GM19023 (cell line): ENCODE measurements around the gene SUCLA2.
"Not testable (repeated sequence)": the region's sequence is repeated elsewhere in the genome, so short reads cannot be mapped to it uniquely, and the experiment has no call there.

Experiments
- ATAC-seq: cut with Tn5 transposase; IDR thresholded peaks from one replicate; pipeline ENCODE4 v1.9.1; 2021; ENCODE audit warnings: mild to moderate bottlenecking, moderate library complexity; ENCODE audit not compliant: unreplicated experiment

The SUCLA2 gene

DNA sequence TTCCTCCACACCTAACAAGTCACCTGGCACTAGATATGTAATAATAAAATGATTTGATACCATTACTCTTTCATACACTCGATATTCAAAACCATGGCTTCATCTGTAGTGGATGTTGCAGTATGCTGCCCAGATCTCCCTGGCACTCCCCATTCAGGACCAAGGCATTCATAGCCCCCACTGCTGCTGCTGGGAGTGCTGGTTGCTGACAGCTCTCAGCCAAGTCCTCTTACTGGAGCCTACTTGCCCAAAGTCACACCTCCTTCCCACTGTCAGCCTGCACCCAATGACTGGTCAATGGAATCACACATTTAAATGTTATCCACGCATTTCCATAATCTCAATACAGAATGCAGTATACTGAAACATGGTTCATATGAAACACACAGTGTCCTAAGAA lies 3.7 kb downstream of the SUCLA2 start:
- no peak for ATAC-seq

DNA sequence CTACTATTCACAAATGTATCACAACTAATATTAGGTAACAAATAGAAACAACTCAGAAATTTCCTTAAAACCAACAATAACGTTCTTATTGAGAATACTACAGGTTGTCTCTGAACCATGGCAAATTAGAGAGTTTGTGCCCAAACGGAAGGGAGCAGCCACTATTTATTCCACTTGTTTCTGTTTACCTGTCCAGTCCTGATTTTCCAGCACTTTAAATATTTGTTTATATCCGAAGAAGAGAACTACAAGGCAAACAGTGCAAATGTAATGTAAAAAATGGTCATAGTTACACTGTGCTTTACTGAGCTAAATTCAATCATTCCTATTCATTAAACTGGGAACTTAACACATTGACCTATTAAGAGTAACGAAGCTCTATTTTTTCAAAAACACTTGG lies 9.2 kb downstream of the SUCLA2 start:
- ATAC-seq, result no peak

DNA sequence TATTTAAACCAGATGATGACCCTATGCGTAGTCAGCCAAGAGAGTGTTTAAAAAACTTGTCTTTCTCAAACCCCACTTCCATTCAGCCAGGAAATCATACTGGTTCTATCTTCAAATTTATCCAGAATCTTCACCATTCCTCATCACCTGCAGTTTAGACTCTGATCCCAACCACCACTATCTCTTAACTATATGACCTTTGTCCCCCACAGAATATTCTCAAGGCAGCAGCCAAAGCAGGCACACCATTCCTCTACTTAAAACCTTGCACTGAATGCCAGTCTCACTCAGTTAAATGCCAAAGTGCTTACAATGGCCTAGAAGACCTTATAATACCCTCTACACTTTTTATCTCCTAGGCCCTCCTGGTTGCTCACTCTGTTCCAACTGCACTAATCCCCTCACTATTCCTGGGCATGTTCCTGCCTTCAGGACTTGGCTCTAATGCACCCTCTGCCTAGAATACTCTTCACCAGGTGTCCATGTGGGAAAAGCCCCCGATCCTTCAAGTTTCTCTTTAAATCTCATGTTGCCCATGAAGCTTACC lies 10.1 kb downstream of the SUCLA2 start:
- no peak for ATAC-seq

DNA sequence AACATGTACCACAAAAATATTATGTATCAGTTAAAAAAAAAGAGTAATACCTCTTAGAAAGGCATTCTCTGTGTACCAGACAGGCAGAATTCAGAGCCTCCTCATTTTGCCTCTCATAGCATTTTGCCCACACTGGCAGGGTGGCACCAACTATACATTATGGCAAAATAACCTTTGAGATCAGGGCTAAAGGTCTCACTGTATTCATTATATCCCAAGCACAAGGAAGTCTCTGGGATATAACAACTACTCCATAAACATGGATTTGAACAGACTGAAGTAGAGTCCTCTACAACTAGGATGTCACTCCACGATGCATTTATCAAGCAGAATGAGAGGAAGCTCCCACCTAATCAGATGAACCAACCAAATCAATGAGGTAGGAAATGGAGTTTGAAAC lies 10.6 kb downstream of the SUCLA2 start:
- ATAC-seq, result no peak

DNA sequence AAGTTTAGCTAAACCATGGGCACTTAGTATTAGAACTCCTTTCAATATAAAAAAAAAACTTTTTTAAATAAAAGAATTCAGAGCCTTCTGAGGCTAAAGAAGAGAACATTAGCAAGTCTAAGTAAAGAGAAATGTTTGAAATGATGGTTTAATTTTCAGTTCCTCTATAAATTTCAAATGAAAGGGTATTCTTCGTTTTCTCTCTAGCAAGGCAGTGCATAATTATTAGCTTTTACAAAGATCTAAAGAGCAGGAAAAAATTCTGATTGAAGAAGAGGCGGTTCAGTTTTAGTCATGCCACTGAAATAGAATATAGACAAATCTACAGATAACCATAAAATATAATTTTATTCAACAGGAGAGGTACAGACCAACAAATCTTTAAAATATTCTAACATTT lies 18.0 kb downstream of the SUCLA2 start:
- no peak for ATAC-seq

DNA sequence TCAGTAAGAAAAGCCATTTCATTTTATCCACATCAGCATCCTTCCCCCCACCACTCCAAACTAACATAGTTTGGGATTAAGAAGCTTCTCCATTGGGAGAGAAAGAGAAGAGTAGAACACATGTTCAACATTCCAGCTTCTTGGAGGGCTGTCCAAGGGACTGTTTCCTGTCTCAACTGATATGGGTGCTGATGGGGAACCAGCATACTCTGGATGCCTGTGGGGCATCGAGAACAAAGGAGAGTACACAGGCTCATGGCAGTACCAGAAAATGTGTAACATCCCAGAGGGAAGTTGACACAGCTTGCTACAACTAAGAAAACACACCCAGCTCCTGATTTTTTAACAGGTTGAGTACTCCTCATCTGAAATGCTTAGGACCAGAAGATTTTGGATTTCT lies 24.7 kb downstream of the SUCLA2 start:
- ATAC-seq, result no peak

DNA sequence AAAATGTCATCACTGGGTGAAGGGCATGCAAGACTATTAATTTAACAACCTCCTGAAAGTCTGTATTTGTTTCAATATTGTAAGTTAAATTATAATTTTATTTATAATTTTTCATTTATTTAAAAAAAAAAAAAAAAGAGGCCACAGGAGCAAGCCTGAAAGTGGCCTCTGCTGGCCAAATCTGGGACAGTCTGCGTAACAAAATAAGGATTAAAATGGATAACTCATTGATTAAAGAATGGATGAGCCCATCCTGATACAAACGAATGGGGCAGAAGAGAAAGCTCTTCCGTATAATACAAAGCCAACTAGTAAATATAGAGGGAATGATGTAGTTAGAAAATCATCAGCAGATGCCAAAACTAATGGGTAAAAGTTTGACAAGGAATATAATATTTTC lies 36.2 kb downstream of the SUCLA2 start:
- ATAC-seq, result no peak

DNA sequence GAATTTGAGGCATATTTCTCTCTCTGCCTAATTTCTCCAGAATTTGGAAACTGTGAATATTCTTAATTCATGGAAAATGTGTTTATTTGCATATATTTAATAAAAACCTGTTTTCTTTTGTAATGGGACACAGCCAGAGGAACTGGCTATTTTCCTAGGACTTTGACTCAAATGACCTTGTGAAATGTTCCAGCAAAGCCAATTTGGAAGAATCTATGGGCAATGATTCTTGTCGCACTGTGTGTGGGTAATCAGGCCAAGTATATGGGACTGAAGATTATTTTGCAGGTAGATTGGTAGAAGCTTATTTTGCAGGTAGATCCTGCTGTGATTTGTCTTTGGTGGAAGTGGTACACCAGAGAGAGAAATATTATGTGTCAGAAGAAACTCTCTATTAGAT lies 38.8 kb downstream of the SUCLA2 start:
- no peak for ATAC-seq

DNA sequence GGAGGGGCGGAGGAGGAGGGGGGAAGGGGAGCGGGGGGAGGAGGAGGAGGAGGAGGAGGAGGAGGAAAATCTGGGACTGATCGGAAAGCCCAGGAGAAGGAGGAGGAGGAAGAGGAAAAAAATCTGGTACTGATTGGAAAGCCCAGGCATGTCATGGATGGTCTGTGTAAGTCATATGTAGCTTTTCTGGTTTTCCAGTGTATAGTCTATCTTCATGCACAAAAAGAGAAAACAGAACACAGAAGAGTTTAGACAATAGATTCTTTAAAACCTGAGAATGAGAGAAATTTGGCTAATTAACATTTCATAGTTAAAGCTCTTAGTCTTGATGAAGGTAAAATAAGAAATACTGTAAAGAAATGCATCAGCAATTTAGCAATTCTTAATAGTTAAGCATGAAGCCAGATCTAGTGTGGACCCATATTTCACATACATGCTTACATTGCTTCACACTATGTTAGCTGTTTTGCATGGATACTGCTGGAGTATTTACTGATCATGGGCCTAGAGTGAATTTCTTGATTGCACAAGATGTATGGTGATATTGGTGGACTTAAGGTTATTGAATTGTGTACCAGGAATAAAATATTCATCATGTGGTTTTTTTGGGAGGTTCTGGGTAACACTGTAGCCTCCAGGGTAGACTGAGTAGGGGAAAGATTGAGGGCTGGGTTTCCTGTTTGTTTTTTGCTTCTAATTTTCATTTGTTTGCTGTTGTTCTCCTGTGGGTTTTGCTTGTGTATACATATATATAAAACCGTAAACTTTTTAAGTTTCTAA lies 41.4 kb downstream of the SUCLA2 start:
- no peak for ATAC-seq

DNA sequence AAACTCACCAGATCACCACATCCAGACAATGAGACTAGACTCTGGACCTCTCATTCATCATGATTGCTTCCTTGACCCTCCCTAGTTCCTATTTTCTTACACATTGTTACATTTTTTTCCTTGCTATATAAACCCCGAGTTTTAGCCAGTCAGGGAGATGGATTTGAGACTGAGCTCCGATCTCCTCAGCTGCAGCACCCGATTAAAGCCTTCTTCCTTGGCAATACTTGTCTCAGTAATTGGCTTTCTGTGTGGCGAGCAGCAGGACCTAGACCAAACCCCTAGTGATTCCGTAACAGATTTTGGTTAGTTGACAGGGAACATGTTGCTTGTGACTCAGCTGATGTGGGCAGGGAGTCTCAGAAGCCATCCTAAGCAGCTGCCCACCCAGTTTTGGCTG lies 44.0 kb downstream of the SUCLA2 start:
- ATAC-seq, result no peak

DNA sequence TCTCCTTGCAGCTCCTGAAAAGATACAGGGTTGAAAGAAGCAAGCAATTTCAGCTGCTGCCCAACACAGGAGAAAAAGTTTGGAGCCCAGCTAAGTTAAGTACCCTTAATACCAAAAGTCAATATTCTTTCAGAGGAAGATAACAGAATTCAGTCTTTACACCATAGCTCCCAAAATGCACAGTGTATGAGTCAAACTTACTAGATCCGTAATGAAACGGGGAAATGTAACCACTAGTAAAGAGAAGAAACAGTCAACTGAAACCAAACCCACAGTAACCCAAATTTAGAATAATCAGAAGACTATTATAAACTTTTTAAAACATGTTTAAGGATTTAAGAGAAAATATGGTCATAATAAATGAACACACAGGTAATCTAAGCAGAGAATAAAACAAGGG lies 45.2 kb downstream of the SUCLA2 start:
- ATAC-seq, result no peak

DNA sequence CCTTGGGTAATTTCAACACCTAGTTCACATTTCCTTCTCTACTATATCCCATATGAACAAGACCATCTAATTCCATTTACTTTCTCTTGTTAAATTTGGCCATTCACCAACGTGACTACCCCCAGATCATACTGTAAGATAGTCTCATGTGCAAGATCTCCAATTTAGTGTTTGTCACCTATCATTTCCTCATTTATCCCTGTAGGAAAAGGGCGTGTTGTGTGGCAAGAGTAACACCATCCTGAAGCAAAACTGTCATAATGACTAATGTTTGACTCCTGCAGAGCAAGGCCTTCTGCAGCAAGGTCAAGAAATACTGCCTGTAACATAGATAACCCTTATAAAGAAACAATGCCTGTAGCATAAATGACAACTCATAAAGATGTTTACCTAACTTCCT lies 51.3 kb downstream of the SUCLA2 start:
- ATAC-seq, result no peak

DNA sequence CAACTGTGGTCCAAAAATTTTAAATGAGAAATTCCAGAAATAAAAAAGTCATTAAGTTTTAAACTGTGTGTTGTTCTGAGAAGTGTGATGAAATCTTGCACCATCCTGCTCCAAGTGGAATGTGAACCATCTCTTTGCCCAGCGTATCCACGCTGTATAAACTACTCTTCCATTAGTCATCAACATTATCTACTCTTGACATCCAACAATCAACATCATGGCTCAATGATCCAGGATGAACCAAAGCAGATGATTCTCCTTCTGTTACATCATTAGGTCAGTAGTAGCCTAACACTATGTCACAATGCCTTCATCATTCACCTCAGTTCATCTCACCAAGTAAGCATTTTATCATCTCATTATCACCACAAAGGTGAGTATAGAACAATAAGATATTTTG lies 55.3 kb downstream of the SUCLA2 start:
- ATAC-seq, result no peak

DNA sequence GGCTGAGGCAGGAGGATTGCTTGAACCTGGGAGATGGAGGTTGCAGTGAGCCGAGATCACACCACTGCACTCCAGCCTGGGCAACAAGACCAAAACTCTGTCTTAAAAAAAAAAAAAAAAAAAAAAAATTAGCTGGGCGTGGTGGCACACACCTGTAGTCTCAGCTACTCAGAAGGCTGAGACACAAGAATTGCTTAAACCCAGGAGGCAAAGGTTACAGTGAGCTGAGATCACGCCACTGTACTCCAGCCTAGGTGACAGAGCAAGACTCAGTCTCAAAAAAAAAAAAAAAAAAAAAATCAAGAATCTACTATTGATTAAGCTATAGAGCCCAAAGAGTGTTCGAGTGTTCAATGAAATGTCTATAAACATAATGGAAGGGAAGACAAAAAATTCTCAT lies 55.9 kb downstream of the SUCLA2 start:
- ATAC-seq, result not testable (repeated sequence)

DNA sequence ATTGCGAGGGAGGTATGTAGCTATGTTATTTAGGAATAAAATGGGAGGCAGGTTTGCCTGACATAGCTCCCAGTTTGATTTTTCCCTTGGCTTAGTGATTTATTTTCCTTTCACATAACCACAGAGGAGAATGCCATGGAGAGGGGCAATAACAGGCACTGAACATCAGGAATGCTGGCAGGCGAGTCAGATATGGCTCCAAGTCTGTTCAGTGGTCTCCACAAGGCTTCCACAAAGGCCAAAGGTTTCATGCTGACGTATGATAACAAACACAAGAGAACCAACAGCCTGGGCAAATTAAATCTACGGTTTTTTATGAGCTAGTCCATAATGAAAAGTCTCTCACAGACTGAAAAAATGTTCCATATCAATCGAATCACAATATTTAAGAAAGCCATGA lies 66.7 kb downstream of the SUCLA2 start:
- no peak for ATAC-seq

DNA sequence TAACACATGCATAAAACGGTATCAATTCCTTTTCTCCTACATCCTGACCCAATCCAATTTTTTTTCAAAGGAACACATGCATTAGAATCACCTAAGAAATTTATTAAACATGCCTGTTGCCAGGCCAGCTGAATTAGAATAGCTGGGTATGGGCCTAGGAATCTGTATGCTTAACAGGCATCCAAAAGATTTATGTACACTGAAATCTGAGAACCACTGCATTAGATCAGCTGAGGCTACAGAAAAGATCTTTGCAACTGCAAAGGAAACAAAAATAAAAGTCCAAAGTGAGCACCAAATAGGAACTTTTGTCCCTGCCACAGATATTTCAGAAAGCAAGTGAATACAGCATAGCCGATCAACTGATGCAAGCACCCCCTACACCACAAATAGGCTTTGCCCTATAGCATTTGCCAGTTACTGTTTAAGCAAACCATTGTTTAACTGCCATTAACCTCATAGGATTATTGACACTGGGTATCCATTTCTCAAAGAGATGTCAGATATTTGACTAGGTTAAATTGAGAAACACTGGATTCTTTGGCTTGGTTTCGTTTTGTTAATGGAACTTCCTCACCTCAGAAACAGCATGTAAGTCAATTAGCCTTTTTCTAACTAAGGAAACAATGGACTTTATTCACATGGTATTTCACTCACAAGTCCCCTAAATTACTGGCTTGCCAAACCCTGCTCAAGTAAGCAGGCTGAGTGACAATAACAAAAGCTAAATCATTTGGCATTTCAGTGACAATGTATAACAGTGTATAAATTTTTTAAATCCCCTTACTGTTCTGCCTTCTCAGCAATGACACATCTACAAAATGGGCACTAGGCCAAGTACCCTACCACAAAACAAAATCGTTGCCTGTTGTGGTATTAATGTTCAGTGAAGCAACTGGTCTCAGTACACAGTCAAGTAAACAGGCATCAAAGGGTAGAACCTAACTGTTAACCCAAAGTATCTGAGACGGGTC lies 67.8 kb downstream of the SUCLA2 start:
- no peak for ATAC-seq

DNA sequence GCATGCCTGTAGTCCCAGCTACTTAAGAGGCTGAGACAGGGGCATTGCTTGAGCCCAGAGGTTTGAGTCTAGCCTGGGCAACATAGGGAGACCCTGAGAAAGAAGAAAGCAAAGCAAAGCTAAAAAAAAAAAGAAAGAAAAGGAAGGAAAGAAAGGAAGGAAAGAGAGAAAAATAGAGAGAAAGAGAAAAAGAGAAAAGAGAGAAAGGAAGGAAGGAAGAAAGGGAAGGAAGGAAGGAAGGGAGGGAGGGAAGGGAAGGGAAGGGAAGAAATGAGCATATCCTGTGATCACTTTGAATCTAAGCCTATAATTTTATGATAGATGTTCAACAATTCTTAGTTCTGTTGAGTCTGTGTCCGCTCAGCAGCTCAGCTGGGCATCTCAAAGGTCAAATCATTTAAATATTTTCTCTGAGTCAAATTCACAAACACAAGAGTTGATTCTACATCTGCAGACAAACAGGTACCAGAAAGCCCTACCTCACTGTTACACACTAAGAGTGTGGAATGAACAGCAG lies 70.4 kb downstream of the SUCLA2 start:
- no peak for ATAC-seq

DNA sequence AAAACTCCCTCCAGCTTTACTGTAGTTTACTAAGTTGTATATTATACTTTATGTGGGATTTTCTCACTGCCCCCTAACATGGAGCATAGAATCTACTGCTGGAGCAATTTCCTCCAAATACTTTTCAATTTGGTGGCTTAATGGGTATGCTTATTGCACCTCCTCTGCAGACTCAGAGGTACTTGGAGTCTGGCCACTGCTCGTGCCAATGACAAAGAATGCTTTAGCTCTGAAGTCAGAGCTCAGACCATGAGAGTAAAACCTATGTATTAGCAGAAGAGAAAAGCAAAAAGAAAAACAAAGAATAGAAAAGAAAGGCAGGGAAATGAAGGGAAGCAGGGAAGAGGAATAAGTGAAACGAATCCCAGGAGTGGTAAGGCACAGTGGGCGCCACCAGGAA lies 71.9 kb downstream of the SUCLA2 start:
- ATAC-seq, result no peak

DNA sequence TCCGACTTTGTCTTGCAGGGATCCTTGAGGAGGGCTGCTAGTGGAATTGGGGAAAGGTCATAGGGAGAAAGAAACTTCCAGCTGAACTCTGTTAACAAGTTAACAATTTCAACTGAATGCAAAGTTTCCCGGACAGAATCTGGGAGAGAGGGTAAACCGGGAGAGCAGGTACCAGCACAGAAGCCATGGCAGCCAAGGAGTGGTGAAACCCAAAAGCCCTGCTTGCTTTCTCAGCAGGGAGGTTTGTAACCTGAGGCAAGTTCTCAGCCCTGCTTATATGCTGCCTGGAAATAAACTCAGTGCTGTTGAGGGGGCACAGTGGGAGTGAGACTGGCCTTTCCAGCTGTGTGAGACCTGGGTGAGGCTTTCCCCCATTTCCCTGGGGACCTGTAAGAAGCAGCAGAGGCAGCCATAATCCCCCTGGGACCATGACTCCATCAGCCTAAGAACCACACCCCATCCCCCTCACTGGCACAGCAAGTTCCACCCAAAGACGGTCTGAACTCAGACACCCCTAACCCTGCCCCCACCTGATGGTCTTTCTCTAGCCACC lies 84.0 kb downstream of the SUCLA2 start:
- no peak for ATAC-seq

DNA sequence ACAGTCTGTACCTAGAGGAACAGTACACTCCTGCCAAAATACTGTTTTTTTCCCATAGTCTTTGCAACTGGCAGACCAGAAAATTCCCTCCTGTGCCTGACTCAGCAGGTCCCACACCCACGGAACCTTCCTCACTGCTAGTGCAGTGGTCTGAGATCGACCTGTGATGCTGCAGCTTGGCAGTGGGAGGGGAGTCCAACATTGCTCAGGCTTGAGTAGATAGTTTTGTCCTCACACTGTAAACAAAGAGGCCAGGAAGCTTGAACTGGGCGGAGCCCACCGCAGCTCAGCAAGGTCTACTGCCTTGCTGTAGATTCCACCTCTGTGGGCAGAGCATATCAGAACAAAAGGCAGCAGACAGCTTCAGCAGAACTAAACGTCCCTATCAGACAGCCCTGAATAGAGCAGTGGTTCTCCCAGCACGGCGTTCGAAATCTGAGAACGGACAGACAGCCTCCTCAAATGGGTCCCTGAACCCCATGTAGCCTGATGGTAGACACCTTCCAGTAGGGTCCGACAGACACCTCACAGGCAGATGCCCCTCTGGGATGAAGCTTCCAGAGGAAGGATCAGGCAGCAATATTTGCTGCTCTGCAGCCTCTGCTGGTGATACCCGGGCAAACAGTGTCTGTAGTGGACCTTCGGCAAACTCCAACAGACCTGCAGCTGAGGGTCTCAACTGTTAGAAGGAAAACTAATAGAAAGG lies 92.7 kb downstream of the SUCLA2 start:
- no peak for ATAC-seq

DNA sequence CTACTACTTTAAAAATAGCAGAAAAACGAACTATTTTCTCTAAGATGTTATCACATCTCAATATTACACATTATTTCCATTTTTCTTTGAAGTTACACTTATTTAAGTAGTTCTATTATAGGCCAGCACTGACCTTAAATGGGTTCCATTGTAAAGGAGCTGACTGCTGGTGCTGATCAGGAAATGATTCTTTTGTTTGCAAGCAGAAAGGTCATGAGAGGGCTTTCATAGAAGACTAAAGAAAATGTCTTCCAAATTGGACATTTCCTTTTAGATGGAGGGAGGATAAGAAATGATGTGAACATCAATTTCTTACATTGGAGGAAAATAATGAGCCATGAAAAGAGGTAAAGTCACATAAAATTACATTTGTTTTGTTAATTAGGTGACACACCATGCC lies 96.2 kb downstream of the SUCLA2 start:
- no peak for ATAC-seq
